Skeletal muscle satellite cell (primary cell): ENCODE data around the gene SRCAP.

Experiments
- H3K27me3 ChIP-seq: 2 replicates; pipeline ENCODE4 v1.7.0; 2013; ENCODE audit warnings: low read length; ENCODE audit not compliant: control insufficient read depth, insufficient read depth
- H3K36me3 ChIP-seq: 2 replicates; pipeline ENCODE4 v1.7.0; 2013; ENCODE audit warnings: mild to moderate bottlenecking, control low read depth, low read length; ENCODE audit not compliant: insufficient read depth
- H3K4me1 ChIP-seq: 2 replicates; pipeline ENCODE4 v1.7.0; 2013; ENCODE audit warnings: low read length; ENCODE audit not compliant: control insufficient read depth, insufficient read depth
- H3K4me2 ChIP-seq: 2 replicates; pipeline ENCODE4 v1.7.0; 2013; ENCODE audit warnings: mild to moderate bottlenecking, low read length
- H3K4me3 ChIP-seq: 2 replicates; pipeline ENCODE4 v1.7.0; 2013; ENCODE audit warnings: low read length
- H3K9ac ChIP-seq: 2 replicates; pipeline ENCODE4 v1.7.0; 2013; ENCODE audit warnings: mild to moderate bottlenecking, low read depth, low read length, moderate library complexity
- H3K9me3 ChIP-seq: replicated peaks from 2 replicates; pipeline ENCODE4 v1.7.0; 2013; ENCODE audit warnings: mild to moderate bottlenecking, control low read depth, low read length

Gene SRCAP

GRCh38 chr16:30710971-30711370 lies 12.0 kb downstream of the SRCAP start:
- Histone ChIP-seq H3K36me3 (peaks cover 92% of the 10 kb centered on the region), H3K4me1 (peaks cover 13% of the 10 kb centered on the region), H3K4me2 (no peak overlapping the region), H3K9me3 (no peaks in the 10 kb centered on the region), H3K9ac (no peak overlapping the region), H3K4me3 (no peak overlapping the region), H3K27me3 (no peaks in the 10 kb centered on the region)

- H3K9ac ChIP-seq: no peak overlapping the region
- no peak overlapping the region for H3K4me2 ChIP-seq
- H3K27me3 ChIP-seq: no peaks in the 10 kb centered on the region
- H3K4me1 ChIP-seq: peaks cover 13% of the 10 kb centered on the region
- no peak overlapping the region for H3K4me3 ChIP-seq
- no peaks in the 10 kb centered on the region for H3K9me3 ChIP-seq
- H3K36me3 ChIP-seq: peaks cover 92% of the 10 kb centered on the region
These were observed 12.7 kb downstream of the SRCAP start for GRCh38 chr16:30711712-30712111.

GRCh38 chr16:30715750-30716445 lies 16.9 kb downstream of the SRCAP start:
- Histone ChIP-seq H3K9me3 (no peaks in the 10 kb centered on the region), H3K4me3 (no peak overlapping the region), H3K4me1 (peaks cover 13% of the 10 kb centered on the region), H3K9ac (no peak overlapping the region), H3K36me3 (peaks cover 82% of the 10 kb centered on the region), H3K4me2 (no peak overlapping the region), H3K27me3 (no peaks in the 10 kb centered on the region)

DNA sequence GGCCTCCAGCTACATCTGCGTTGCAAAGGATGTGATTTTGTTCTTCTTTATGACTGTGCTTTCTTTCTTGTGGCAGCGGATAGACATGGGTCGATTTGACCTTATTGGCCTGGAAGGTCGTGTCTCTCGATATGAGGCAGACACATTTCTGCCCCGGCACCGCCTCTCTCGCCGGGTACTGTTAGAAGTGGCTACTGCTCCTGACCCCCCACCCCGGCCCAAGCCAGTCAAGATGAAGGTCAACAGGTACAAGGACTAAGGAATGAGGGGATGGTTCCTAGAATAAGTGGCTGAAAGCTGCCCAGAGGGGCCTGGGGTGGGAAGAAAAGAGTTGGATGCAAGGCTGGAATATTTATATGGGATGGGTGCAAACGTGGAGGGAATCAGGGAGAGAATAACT lies 21.1 kb downstream of the SRCAP start:
- Histone ChIP-seq H3K9me3 (no peaks in the 10 kb centered on the region), H3K36me3 (peaks cover 88% of the 10 kb centered on the region), H3K4me1 (peaks cover 3% of the 10 kb centered on the region), H3K4me3 (no peak overlapping the region), H3K4me2 (no peak overlapping the region), H3K9ac (no peak overlapping the region), H3K27me3 (no peaks in the 10 kb centered on the region)

GRCh38 chr16:30720694-30721093 lies 21.7 kb downstream of the SRCAP start:
- peaks cover 89% of the 10 kb centered on the region for H3K36me3 ChIP-seq

DNA sequence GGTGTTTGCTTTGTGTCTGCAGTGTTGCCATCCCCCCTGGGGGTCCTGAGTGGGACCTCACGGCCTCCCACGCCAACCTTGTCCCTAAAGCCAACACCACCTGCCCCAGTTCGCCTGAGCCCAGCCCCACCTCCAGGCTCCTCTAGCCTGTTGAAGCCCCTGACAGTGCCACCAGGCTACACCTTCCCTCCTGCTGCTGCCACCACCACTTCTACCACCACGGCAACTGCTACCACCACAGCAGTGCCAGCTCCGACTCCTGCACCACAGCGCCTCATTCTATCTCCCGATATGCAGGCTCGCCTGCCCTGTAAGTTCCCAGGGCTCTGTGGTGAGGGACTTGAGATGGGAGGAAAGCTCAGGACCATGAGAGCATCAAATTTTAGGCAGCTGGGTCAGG lies 22.2 kb downstream of the SRCAP start:
- H3K9ac ChIP-seq: no peak overlapping the region
- H3K36me3 ChIP-seq: peaks cover 89% of the 10 kb centered on the region
- H3K27me3 ChIP-seq: no peaks in the 10 kb centered on the region
- no peaks in the 10 kb centered on the region for H3K9me3 ChIP-seq
- H3K4me3 ChIP-seq: no peak overlapping the region
- peaks cover 3% of the 10 kb centered on the region for H3K4me1 ChIP-seq
- H3K4me2 ChIP-seq: no peak overlapping the region

More at GRCh38 chr16:30720694-30721093, 21.7 kb downstream of the SRCAP start:
- Histone ChIP-seq H3K4me1 (peaks cover 3% of the 10 kb centered on the region), H3K27me3 (no peaks in the 10 kb centered on the region), H3K9ac (no peak overlapping the region), H3K9me3 (no peaks in the 10 kb centered on the region), H3K4me3 (no peak overlapping the region), H3K4me2 (no peak overlapping the region)

GRCh38 chr16:30721606-30722005 lies 22.6 kb downstream of the SRCAP start:
- H3K9ac ChIP-seq: no peak overlapping the region
- H3K9me3 ChIP-seq: no peaks in the 10 kb centered on the region
- no peak overlapping the region for H3K4me2 ChIP-seq
- no peak overlapping the region for H3K4me3 ChIP-seq
- H3K4me1 ChIP-seq: peaks cover 3% of the 10 kb centered on the region
- no peaks in the 10 kb centered on the region for H3K27me3 ChIP-seq
- peaks cover 86% of the 10 kb centered on the region for H3K36me3 ChIP-seq

DNA sequence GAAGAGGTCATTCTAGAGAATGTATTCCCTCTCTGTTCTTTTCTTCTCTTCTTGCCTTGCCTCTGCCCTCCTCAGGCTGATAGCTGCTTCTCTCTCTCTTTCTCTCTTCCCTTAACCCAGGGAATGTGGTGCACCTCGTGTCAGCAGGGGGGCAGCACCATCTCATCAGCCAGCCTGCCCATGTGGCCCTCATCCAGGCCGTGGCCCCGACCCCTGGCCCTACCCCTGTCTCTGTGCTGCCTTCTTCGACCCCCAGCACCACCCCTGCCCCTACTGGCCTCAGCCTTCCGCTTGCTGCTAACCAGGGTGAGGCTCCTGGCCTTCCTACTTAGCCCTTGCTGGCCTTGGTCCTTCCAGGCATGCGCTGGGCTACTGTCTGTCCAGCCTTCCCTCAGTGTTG lies 23.5 kb downstream of the SRCAP start:
- peaks cover 78% of the 10 kb centered on the region for H3K36me3 ChIP-seq
- peaks cover 3% of the 10 kb centered on the region for H3K4me1 ChIP-seq
- H3K4me2 ChIP-seq: no peak overlapping the region
- no peaks in the 10 kb centered on the region for H3K9me3 ChIP-seq
- no peak overlapping the region for H3K4me3 ChIP-seq
- H3K27me3 ChIP-seq: no peaks in the 10 kb centered on the region
- H3K9ac ChIP-seq: no peak overlapping the region

GRCh38 chr16:30722916-30723315 lies 23.9 kb downstream of the SRCAP start:
- Histone ChIP-seq H3K4me3 (no peak overlapping the region), H3K9me3 (no peaks in the 10 kb centered on the region), H3K36me3 (peaks cover 79% of the 10 kb centered on the region), H3K27me3 (no peaks in the 10 kb centered on the region), H3K4me2 (no peak overlapping the region), H3K4me1 (peaks cover 3% of the 10 kb centered on the region), H3K9ac (no peak overlapping the region)

GRCh38 chr16:30723725-30724355 lies 24.9 kb downstream of the SRCAP start:
- H3K4me2 ChIP-seq: no peak overlapping the region
- H3K4me3 ChIP-seq: no peak overlapping the region
- peaks cover 83% of the 10 kb centered on the region for H3K36me3 ChIP-seq
- H3K9me3 ChIP-seq: no peaks in the 10 kb centered on the region
- peaks cover 3% of the 10 kb centered on the region for H3K4me1 ChIP-seq
- H3K27me3 ChIP-seq: no peaks in the 10 kb centered on the region
- H3K9ac ChIP-seq: no peak overlapping the region

GRCh38 chr16:30724641-30725417 lies 25.9 kb downstream of the SRCAP start:
- H3K36me3 ChIP-seq: peaks cover 86% of the 10 kb centered on the region
- no peak overlapping the region for H3K4me2 ChIP-seq
- H3K9ac ChIP-seq: no peak overlapping the region
- no peak overlapping the region for H3K4me3 ChIP-seq
- H3K27me3 ChIP-seq: no peaks in the 10 kb centered on the region
- H3K9me3 ChIP-seq: no peaks in the 10 kb centered on the region
- peaks cover 3% of the 10 kb centered on the region for H3K4me1 ChIP-seq
